SK-N-SH (cell line): Measurements from ENCODE around the gene SDHA. TPM values are rescaled to one million over a fixed set of nuclear protein-coding genes. Genes with fewer than 3 reads are reported as not detected.

Source experiments
- CTCF ChIA-PET: fragments of 300-600, 350-600 bp; formaldehyde crosslinking; extraction: SDS; loops from one replicate; lab custom pipeline; 2021; lab: Yijun Ruan, JAX
- POLR2A ChIA-PET: fragments of 350-600 bp; sonication (Branson Sonifier 250); formaldehyde crosslinking; extraction: SDS; loops from one replicate; lab custom pipeline; 2020; ENCODE audit warnings: antibody characterized with exemption, inconsistent platforms; lab: Yijun Ruan, JAX
- DNase-seq: peaks from one replicate; pipeline ENCODE4 v3.0.0; 2012
- H2AFZ ChIP-seq: fragments of 200-600 bp; sonication (generic); 2 replicates; pipeline ENCODE4 v1.8.1; 2016; ENCODE audit warnings: antibody characterized with exemption, mild to moderate bottlenecking, low read depth
- H3F3A ChIP-seq: fragments of 200-600 bp; sonication (generic); replicated peaks from 2 replicates; pipeline ENCODE3; 2016; ENCODE audit warnings: antibody characterized with exemption, mild to moderate bottlenecking; ENCODE audit not compliant: insufficient read depth
- H3K27ac ChIP-seq, 2 experiments: fragments of 200-500 bp in 1 of 2; fragments of 200-600 bp in 1 of 2; sonication (Bioruptor generic) in 1 of 2; sonication (generic), shearing (Covaris generic) in 1 of 2; 2 replicates each; pipeline versions ENCODE4 v1.5.1 to v1.6.1; 2014 to 2016; ENCODE audit warnings: low read depth in 2 of 2, inconsistent platforms in 1 of 2, low read length in 1 of 2, mild to moderate bottlenecking in 1 of 2, mixed read lengths in 1 of 2
- H3K27me3 ChIP-seq: fragments of 200-600 bp; sonication (generic), shearing (Covaris generic); 2 replicates; pipeline ENCODE4 v1.6.1; 2016; ENCODE audit warnings: mixed run types; ENCODE audit not compliant: insufficient read depth
- H3K36me3 ChIP-seq, 2 experiments: fragments of 200-500 bp in 1 of 2; fragments of 200-600 bp in 1 of 2; sonication (Bioruptor generic) in 1 of 2; sonication (generic) in 1 of 2; replicated peaks in 1 of 2; 2 replicates each; pipeline versions ENCODE3 to v1.5.1; 2014 to 2016; ENCODE audit warnings: low read length in 1 of 2, mild to moderate bottlenecking in 1 of 2; ENCODE audit not compliant: insufficient read depth in 2 of 2, control insufficient read depth in 1 of 2
- H3K4me1 ChIP-seq, 2 experiments: fragments of 200-500 bp in 1 of 2; fragments of 200-600 bp in 1 of 2; sonication (Bioruptor generic) in 1 of 2; sonication (generic), shearing (Covaris generic) in 1 of 2; 2 replicates each; pipeline versions ENCODE4 v1.5.1 to v1.6.1; 2014 to 2016; ENCODE audit warnings: low read depth in 1 of 2, low read length in 1 of 2, mixed run types in 1 of 2; ENCODE audit not compliant: insufficient read depth in 2 of 2, control insufficient read depth in 1 of 2
- H3K4me2 ChIP-seq: fragments of 200-600 bp; sonication (generic), shearing (Covaris generic); 2 replicates; pipeline ENCODE4 v1.6.1; 2017; ENCODE audit warnings: mixed run types
- H3K4me3 ChIP-seq, 2 experiments: fragments of 200-500 bp in 1 of 2; fragments of 200-600 bp in 1 of 2; sonication (Bioruptor generic) in 1 of 2; sonication (generic), shearing (Covaris generic) in 1 of 2; 2 replicates each; pipeline versions ENCODE4 v1.5.1 to v1.8.1; 2014 to 2016; ENCODE audit warnings: low read depth in 2 of 2, inconsistent platforms in 1 of 2, low read length in 1 of 2, mild to moderate bottlenecking in 1 of 2, mixed read lengths in 1 of 2, moderate library complexity in 1 of 2
- H3K79me2 ChIP-seq: fragments of 200-600 bp; sonication (generic); 2 replicates; pipeline ENCODE4 v1.8.1; 2017; ENCODE audit warnings: mild to moderate bottlenecking; ENCODE audit not compliant: insufficient read depth
- H3K9ac ChIP-seq: fragments of 200-600 bp; sonication (generic); 2 replicates; pipeline ENCODE4 v1.6.1; 2017; ENCODE audit warnings: mixed run types
- H3K9me2 ChIP-seq: fragments of 200-600 bp; sonication (generic); 2 replicates; pipeline ENCODE4 v1.6.1; 2017; ENCODE audit warnings: mixed run types
- H3K9me3 ChIP-seq: fragments of 200-600 bp; sonication (generic); 2 replicates; pipeline ENCODE4 v1.6.1; 2017; ENCODE audit warnings: mixed run types, mild to moderate bottlenecking, moderate library complexity
- H4K20me1 ChIP-seq: fragments of 200-600 bp; sonication (generic); 2 replicates; pipeline ENCODE4 v1.6.1; 2017; ENCODE audit warnings: mild to moderate bottlenecking, mixed run types; ENCODE audit not compliant: insufficient read depth
- EP300 ChIP-seq, 2 experiments: IDR thresholded peaks; 2 replicates each; pipeline versions ENCODE4 v1.4.0 to v1.6.1; 2012; ENCODE audit warnings: borderline replicate concordance in 1 of 2, low read depth in 1 of 2, low read length in 1 of 2
- FOSL2 ChIP-seq: IDR thresholded peaks from 2 replicates; pipeline ENCODE4 v1.4.0; 2012; ENCODE audit warnings: low read depth, mild to moderate bottlenecking, moderate library complexity, borderline replicate concordance
- GATA2 ChIP-seq: sonication (generic); formaldehyde crosslinking; IDR thresholded peaks from 2 replicates; pipeline ENCODE4 v1.5.0; 2020; ENCODE audit warnings: mild to moderate bottlenecking, missing genetic modification reagents
- IRF3 ChIP-seq: fragments of 150-350 bp; IDR thresholded peaks from 2 replicates; pipeline ENCODE4 v1.6.1; 2016; ENCODE audit warnings: mild to moderate bottlenecking, low read depth, low read length
- JUND ChIP-seq: IDR thresholded peaks from 2 replicates; pipeline ENCODE4 v1.4.0; 2012
- MAX ChIP-seq: IDR thresholded peaks from 2 replicates; pipeline ENCODE4 v1.4.0; 2012; ENCODE audit warnings: low read depth
- MXI1 ChIP-seq: IDR thresholded peaks from 2 replicates; pipeline ENCODE4 v1.6.1; 2012; ENCODE audit warnings: mild to moderate bottlenecking, low read depth, low read length, improper control_type of control experiment
- NFIC ChIP-seq: IDR thresholded peaks from 2 replicates; pipeline ENCODE4 v1.4.0; 2012; ENCODE audit warnings: borderline replicate concordance
- NRF1 ChIP-seq: IDR thresholded peaks from 2 replicates; pipeline ENCODE4 v1.6.1; 2012; ENCODE audit warnings: low read depth, mild to moderate bottlenecking, low read length
- POLR2AphosphoS5 ChIP-seq: IDR thresholded peaks from 2 replicates; pipeline ENCODE4 v1.6.1; 2012; ENCODE audit warnings: low read depth, low read length
- RAD21 ChIP-seq: IDR thresholded peaks from 2 replicates; pipeline ENCODE4 v1.6.1; 2012; ENCODE audit warnings: mild to moderate bottlenecking, low read length
- RCOR1 ChIP-seq: fragments of 150-350 bp; IDR thresholded peaks from 2 replicates; pipeline ENCODE4 v1.6.1; 2017; ENCODE audit warnings: antibody characterized with exemption, low read length
- REST ChIP-seq: IDR thresholded peaks from 2 replicates; pipeline ENCODE4 v1.6.1; 2012; ENCODE audit warnings: mild to moderate bottlenecking, low read depth, low read length, moderate library complexity
- SIN3A ChIP-seq: IDR thresholded peaks from 2 replicates; pipeline ENCODE4 v1.6.1; 2012; ENCODE audit warnings: low read depth, mild to moderate bottlenecking, low read length, moderate library complexity, borderline replicate concordance
- TEAD4 ChIP-seq: IDR thresholded peaks from 2 replicates; pipeline ENCODE4 v1.4.0; 2012; ENCODE audit warnings: mild to moderate bottlenecking, borderline replicate concordance; ENCODE audit not compliant: insufficient read depth
- YY1 ChIP-seq: IDR thresholded peaks from 2 replicates; pipeline ENCODE4 v1.4.0; 2012; ENCODE audit warnings: low read depth, mild to moderate bottlenecking
- ZBTB33 ChIP-seq: IDR thresholded peaks from 2 replicates; pipeline ENCODE4 v1.4.0; 2012; ENCODE audit warnings: low read depth, borderline replicate concordance
- WGBS: methylation state at CpG from one replicate; pipeline ENCODE4 v1.1.6; 2017; ENCODE audit warnings: low lambda C conversion rate; 5-methylcytosine and 5-hydroxymethylcytosine counted together
- polyA plus RNA-seq, 3 experiments: library from polyadenylated mRNA; depleted of rRNA; stranded (reverse); fragments of >200 nt; gene quantifications; 2 replicates each; pipeline ENCODE4 v1.2.3, GENCODE V29; 2012
- TF ChIP-seq, protein P1 (sequence below): fragments of 200-600 bp; sonication (generic); IDR thresholded peaks from 2 replicates; pipeline ENCODE4 v1.6.1; 2017; ENCODE audit warnings: antibody characterized with exemption, mild to moderate bottlenecking, moderate library complexity
- TF ChIP-seq, protein P2 (sequence below): IDR thresholded peaks from 2 replicates; pipeline ENCODE4 v1.4.0; 2012; ENCODE audit warnings: low read depth, borderline replicate concordance

SDHA gene
- polyA plus RNA-seq, 1 of the 3 experiments (the other 2 are of a cell fraction) = 106 TPM

DNA sequence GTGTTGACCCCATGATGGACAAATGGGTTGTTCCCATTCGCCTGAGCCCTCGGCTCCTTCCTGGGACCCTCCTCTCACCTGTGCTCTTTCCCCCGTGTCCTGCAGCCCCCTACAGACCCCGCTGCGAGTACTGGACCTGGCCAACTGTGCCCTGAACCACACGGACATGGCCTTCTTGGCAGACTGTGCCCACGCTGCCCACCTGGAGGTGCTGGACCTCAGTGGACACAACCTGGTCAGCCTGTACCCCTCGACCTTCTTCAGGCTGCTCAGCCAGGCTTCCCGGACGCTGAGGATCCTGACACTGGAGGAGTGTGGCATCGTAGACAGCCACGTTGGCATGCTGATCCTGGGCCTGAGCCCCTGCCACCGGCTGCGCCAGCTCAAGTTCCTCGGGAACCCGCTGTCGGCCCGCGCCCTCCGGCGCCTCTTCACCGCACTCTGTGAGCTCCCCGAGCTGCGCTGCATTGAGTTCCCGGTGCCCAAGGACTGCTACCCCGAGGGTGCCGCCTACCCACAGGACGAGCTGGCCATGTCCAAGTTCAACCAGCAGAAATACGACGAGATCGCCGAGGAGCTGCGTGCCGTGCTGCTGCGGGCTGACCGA, 23.4 kb upstream of the SDHA start (continued):
- TF ChIP-seq POLR2AphosphoS5 = no peak
- TF ChIP-seq MXI1 = no peak
- no peak for TF ChIP-seq MAX
- no peak for TF ChIP-seq YY1
- no peak for TF ChIP-seq RCOR1
- no peak for TF ChIP-seq EP300 (IDR thresholded peaks at IDR 0.05; ENCODE audit: borderline replicate concordance in 1 of 2, low read depth in 1 of 2, low read length in 1 of 2)
- TF ChIP-seq SIN3A = no peak

DNA sequence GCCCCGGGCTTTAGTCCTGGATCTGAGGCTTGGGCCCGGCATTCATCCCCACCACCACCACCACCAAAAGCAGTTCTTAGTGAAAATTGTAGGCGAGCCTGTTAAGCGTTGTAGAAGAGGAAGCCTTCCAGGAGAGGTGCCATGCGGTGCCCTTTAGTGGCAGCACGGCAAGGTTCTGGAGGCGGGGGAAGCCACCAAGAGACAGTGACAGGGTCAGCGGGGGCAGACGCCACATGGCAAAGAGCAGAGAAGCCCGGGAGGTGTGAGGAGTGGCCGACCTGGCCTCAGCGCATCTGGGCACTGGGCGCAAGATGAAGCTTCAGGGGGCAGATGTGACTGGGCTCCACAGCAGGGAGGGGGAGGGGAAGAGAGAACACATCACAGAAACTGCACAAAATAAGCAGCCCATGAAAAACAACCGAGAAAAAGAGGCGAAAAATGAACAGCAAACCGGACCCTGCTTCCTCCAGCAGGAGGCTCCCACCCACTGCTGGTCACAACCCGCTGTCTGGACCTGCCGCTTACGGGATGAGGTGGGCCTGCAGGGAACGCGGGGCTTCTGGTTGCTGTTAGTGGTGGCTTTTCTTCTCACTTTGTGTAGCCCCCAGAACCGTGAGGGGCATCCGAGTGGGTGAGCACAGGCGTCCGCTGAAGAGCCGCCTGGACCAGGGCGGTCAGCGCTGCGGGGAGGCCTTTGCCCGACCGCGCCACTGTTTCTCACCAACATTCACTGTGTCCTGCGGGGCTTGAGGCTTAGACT, 22.5 kb upstream of the SDHA start:
- no peak overlapping the region for H2AFZ ChIP-seq
- peaks cover 0 to 3% of the 10 kb centered on the region in 2 experiments for H3K36me3 ChIP-seq
- H4K20me1 ChIP-seq = 0 out of 2 replicates have a peak, but pooled peaks cover 5% of the 10 kb centered on the region
- no peak overlapping the region for H3K9ac ChIP-seq
- no peaks in the 10 kb centered on the region for H3K9me3 ChIP-seq
- H3K27me3 ChIP-seq = no peaks in the 10 kb centered on the region
- CTCF ChIA-PET = interaction anchor here (1.0 to 1.3 kb wide), 2 partner anchors 43 to 235 kb away, joined by 3 read pairs; no protein-coding TSS in a partner anchor
- no peak overlapping the region for H3K27ac ChIP-seq
- 83% methylated on average over 31 of the region's 33 CpGs for WGBS
- H3K4me2 ChIP-seq = no peak overlapping the region
- no peaks in the 10 kb centered on the region for H3K9me2 ChIP-seq
- TF ChIP-seq, protein P1, sequence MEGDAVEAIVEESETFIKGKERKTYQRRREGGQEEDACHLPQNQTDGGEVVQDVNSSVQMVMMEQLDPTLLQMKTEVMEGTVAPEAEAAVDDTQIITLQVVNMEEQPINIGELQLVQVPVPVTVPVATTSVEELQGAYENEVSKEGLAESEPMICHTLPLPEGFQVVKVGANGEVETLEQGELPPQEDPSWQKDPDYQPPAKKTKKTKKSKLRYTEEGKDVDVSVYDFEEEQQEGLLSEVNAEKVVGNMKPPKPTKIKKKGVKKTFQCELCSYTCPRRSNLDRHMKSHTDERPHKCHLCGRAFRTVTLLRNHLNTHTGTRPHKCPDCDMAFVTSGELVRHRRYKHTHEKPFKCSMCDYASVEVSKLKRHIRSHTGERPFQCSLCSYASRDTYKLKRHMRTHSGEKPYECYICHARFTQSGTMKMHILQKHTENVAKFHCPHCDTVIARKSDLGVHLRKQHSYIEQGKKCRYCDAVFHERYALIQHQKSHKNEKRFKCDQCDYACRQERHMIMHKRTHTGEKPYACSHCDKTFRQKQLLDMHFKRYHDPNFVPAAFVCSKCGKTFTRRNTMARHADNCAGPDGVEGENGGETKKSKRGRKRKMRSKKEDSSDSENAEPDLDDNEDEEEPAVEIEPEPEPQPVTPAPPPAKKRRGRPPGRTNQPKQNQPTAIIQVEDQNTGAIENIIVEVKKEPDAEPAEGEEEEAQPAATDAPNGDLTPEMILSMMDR = no peak
- TF ChIP-seq NRF1 (no peak), POLR2AphosphoS5 (no peak), RAD21 (no peak), JUND (no peak), FOSL2 (no peak), ZBTB33 (no peak), GATA2 (no peak), IRF3 (no peak), MAX (no peak), REST (no peak), TEAD4 (no peak), NFIC (no peak)
- TF ChIP-seq, protein P2, sequence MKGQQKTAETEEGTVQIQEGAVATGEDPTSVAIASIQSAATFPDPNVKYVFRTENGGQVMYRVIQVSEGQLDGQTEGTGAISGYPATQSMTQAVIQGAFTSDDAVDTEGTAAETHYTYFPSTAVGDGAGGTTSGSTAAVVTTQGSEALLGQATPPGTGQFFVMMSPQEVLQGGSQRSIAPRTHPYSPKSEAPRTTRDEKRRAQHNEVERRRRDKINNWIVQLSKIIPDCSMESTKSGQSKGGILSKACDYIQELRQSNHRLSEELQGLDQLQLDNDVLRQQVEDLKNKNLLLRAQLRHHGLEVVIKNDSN = no peak
- no peaks in the 10 kb centered on the region; a peak in 1 of 4 replicates for H3K4me1 ChIP-seq
- no peak for DNase-seq
- POLR2A ChIA-PET = no interaction called here
- H3K4me3 ChIP-seq = no peak overlapping the region
- no peaks in the 10 kb centered on the region for H3K79me2 ChIP-seq
- H3F3A ChIP-seq = no peaks in the 10 kb centered on the region
